Stomach (tissue), 9 donors: Measurements from ENCODE around the gene EEF2K. TPM values are rescaled to one million over a fixed set of nuclear protein-coding genes. Genes with fewer than 3 reads are reported as not detected.

ENCODE experiments used
- DNase-seq, 2 donors: peaks; one replicate each; pipeline versions ENCODE4 v3.0.0 to v3.0.0-alpha.2; 2013 to 2019
- H3K27ac ChIP-seq, 5 donors: fragments of 200-600 bp in 4 of 5; sonication (generic) in 4 of 5; one replicate each; pipeline ENCODE4 v1.5.1; 2013 to 2019; ENCODE audit warnings: mild to moderate bottlenecking in 1 of 5, moderate library complexity in 1 of 5
- H3K27me3 ChIP-seq, 3 donors: fragments of 200-600 bp; sonication (generic); one replicate each; pipeline ENCODE4 v1.5.1; 2017 to 2019; ENCODE audit warnings: mixed run types in 1 of 3
- H3K36me3 ChIP-seq, 4 donors: fragments of 200-600 bp; sonication (generic); 1 replicate in 3 of 4; 2 replicates in 1 of 4; pipeline ENCODE4 v1.5.1; 2016 to 2019
- H3K4me1 ChIP-seq, 4 donors: fragments of 200-600 bp; sonication (generic); one replicate each; pipeline ENCODE4 v1.5.1; 2016 to 2019
- H3K4me3 ChIP-seq, 4 donors: fragments of 200-600 bp; sonication (generic) in 3 of 4; one replicate each; pipeline ENCODE4 v1.5.1; 2016 to 2019; ENCODE audit warnings: mild to moderate bottlenecking in 1 of 4
- H3K9me3 ChIP-seq, 4 donors: fragments of 200-600 bp; sonication (generic); one replicate each; pipeline ENCODE4 v1.5.1; 2016 to 2019
- EP300 ChIP-seq: sonication (generic); formaldehyde crosslinking; IDR thresholded peaks from one replicate; pipeline ENCODE4 v1.6.1; 2017; ENCODE audit warnings: antibody characterized with exemption
- POLR2A ChIP-seq, 4 donors: fragments of 450-650 bp; IDR thresholded peaks; one replicate each; pipeline ENCODE4 v1.6.1; 2016; ENCODE audit warnings: antibody characterized with exemption in 4 of 4, control low read depth in 2 of 4, mild to moderate bottlenecking in 1 of 4, moderate library complexity in 1 of 4
- POLR2AphosphoS5 ChIP-seq, 3 donors: sonication (generic); formaldehyde crosslinking; IDR thresholded peaks; one replicate each; pipeline ENCODE4 v1.6.1; 2016; ENCODE audit warnings: antibody characterized with exemption in 3 of 3
- WGBS, 5 donors: extraction: QIAGEN DNeasy Blood & Tissue Kit in 3 of 5; methylation state at CpG; one replicate each; pipeline versions ENCODE4 v1.1.5 to v1.1.7; 2013 to 2018; 5-methylcytosine and 5-hydroxymethylcytosine counted together
- intact Hi-C: fragments of 100-400 bp; cut with DNase I; formaldehyde crosslinking; loops from one replicate; pipeline ENCODE4 v1.15.1; 2023; ENCODE audit warnings: low total_unique reads
- polyA plus RNA-seq, 3 donors: library from polyadenylated mRNA; stranded (reverse); fragments of 200-250 nt; gene quantifications; one replicate each; pipeline ENCODE4 v1.2.3, GENCODE V29; 2013
- total RNA-seq, 5 donors: library from RNA; depleted of rRNA; stranded (reverse); fragments of >200 nt; gene quantifications; one replicate each; pipeline versions ENCODE4 v1.1.0 to v1.2.3, GENCODE V29; 2014 to 2016
- TF ChIP-seq, protein P1 (sequence below), 7 experiments: fragments of 450-650 bp in 4 of 7; fragments of 200-600 bp in 3 of 7; sonication (generic) in 3 of 7; IDR thresholded peaks; one replicate each; pipeline ENCODE4 v1.5.1; 2016 to 2019; ENCODE audit warnings: antibody characterized with exemption in 7 of 7, control low read depth in 2 of 7, mild to moderate bottlenecking in 1 of 7
- donor health status: healthy with polysubstance abuse.
- donor health status: Bipolar disorder and iron deficiency.
- donor health status: healthy.

Gene EEF2K
- total and polyA plus RNA-seq, 8 donors: 3.4 to 170 (median 27.1) TPM

- Histone ChIP-seq H3K27me3 (no peaks in the 10 kb centered on the region), H3K4me3 (no peak overlapping the region), H3K36me3 (peaks cover 69 to 100% (median 99%) of the 10 kb centered on the region in 4 donors), H3K4me1 (no peaks in the 10 kb centered on the region), H3K9me3 (peaks cover 0 to 8% (median 4%) of the 10 kb centered on the region in 4 donors), H3K27ac (no peak overlapping the region)
- intact Hi-C loops: no loop called here
- DNase-seq: no peak
- TF ChIP-seq POLR2AphosphoS5 (IDR thresholded peaks at IDR 0.05) (no peak), POLR2A (IDR thresholded peaks at IDR 0.05) (no peak), EP300 (no peak)
- TF ChIP-seq, protein P1, sequence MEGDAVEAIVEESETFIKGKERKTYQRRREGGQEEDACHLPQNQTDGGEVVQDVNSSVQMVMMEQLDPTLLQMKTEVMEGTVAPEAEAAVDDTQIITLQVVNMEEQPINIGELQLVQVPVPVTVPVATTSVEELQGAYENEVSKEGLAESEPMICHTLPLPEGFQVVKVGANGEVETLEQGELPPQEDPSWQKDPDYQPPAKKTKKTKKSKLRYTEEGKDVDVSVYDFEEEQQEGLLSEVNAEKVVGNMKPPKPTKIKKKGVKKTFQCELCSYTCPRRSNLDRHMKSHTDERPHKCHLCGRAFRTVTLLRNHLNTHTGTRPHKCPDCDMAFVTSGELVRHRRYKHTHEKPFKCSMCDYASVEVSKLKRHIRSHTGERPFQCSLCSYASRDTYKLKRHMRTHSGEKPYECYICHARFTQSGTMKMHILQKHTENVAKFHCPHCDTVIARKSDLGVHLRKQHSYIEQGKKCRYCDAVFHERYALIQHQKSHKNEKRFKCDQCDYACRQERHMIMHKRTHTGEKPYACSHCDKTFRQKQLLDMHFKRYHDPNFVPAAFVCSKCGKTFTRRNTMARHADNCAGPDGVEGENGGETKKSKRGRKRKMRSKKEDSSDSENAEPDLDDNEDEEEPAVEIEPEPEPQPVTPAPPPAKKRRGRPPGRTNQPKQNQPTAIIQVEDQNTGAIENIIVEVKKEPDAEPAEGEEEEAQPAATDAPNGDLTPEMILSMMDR (IDR thresholded peaks at IDR 0.05): no peak
- 96 to 99% (median 98%) methylated on average over 13 of the region's 13 CpGs for WGBS, 5 donors
Measured at GRCh38 chr16:22257440-22257839, 51.4 kb downstream of the EEF2K start.

DNA sequence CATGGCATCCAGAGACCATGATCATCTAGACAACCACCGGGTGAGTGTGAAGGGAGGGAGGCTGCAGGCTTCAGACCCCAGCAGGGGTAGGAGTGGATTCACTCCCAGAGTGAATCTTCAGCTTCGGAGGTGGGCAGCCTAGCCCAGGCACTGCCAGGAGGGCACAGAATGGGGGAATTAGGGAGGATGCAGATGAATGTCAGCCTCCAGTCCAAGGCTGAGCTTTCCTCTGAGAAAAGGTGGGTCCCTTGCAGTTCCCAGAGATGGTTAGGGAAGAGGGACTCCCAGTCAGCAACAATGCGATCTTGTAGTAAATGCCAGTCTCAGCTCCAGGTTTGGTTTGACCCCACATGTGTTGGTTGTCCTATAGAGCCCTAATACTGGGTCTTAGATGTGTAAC, 54.4 kb downstream of the EEF2K start:
- H3K27me3 ChIP-seq: no peaks in the 10 kb centered on the region
- H3K4me3 ChIP-seq: no peak overlapping the region
- H3K27ac ChIP-seq: no peak overlapping the region
- DNase-seq: no peak
- TF ChIP-seq, protein P1 (IDR thresholded peaks at IDR 0.05): no peak
- TF ChIP-seq EP300 (no peak), POLR2A (IDR thresholded peaks at IDR 0.05) (no peak), POLR2AphosphoS5 (IDR thresholded peaks at IDR 0.05) (no peak)
- intact Hi-C loops: no loop called here
- peaks cover 65 to 100% (median 99%) of the 10 kb centered on the region in 4 donors for H3K36me3 ChIP-seq
- H3K4me1 ChIP-seq: no peaks in the 10 kb centered on the region
- peaks cover 0 to 1% (median under 1%) of the 10 kb centered on the region in 4 donors for H3K9me3 ChIP-seq
- 93 to 100% (median 98%) methylated on average over 2 to 3 of the region's 3 CpGs for WGBS, 5 donors

- no peak for TF ChIP-seq POLR2A (IDR thresholded peaks at IDR 0.05)
- no peak for TF ChIP-seq POLR2AphosphoS5 (IDR thresholded peaks at IDR 0.05)
- TF ChIP-seq EP300: no peak
- TF ChIP-seq, protein P1 (IDR thresholded peaks at IDR 0.05): no peak
- no peak overlapping the region for H3K4me3 ChIP-seq
Measured at GRCh38 chr16:22262460-22262859, 56.4 kb downstream of the EEF2K start.

GRCh38 chr16:22264786-22265185, 58.7 kb downstream of the EEF2K start:
- TF ChIP-seq EP300 (no peak), POLR2AphosphoS5 (IDR thresholded peaks at IDR 0.05) (no peak), POLR2A (IDR thresholded peaks at IDR 0.05) (no peak)
- TF ChIP-seq, protein P1 (IDR thresholded peaks at IDR 0.05): no peak
- H3K27me3 ChIP-seq: no peaks in the 10 kb centered on the region
- H3K4me3 ChIP-seq: no peak overlapping the region
- 88 to 95% (median 92%) methylated on average over 7 of the region's 7 CpGs for WGBS, 5 donors
- intact Hi-C loops: no loop called here
- no peaks in the 10 kb centered on the region for H3K4me1 ChIP-seq
- H3K9me3 ChIP-seq: no peaks in the 10 kb centered on the region
- H3K27ac ChIP-seq: no peak overlapping the region
- no peak for DNase-seq
- peaks cover 65 to 100% (median 100%) of the 10 kb centered on the region in 4 donors for H3K36me3 ChIP-seq

More at GRCh38 chr16:22262460-22262859, 56.4 kb downstream of the EEF2K start:
- intact Hi-C loops: no loop called here
- Histone ChIP-seq H3K27ac (no peak overlapping the region), H3K36me3 (peaks cover 63 to 100% (median 100%) of the 10 kb centered on the region in 4 donors), H3K4me1 (no peaks in the 10 kb centered on the region), H3K27me3 (no peaks in the 10 kb centered on the region), H3K9me3 (no peaks in the 10 kb centered on the region)
- 71 to 92% (median 82%) methylated on average over 4 of the region's 4 CpGs for WGBS, 5 donors
- no peak for DNase-seq
